ENCODE results near the gene CD79A. TPM values are rescaled to one million over a fixed set of nuclear protein-coding genes. Genes with fewer than 3 reads are reported as not detected.

Gene CD79A
- total RNA-seq, 2 experiments from 2014 or later: 28.0 to 29.8 TPM

DNA sequence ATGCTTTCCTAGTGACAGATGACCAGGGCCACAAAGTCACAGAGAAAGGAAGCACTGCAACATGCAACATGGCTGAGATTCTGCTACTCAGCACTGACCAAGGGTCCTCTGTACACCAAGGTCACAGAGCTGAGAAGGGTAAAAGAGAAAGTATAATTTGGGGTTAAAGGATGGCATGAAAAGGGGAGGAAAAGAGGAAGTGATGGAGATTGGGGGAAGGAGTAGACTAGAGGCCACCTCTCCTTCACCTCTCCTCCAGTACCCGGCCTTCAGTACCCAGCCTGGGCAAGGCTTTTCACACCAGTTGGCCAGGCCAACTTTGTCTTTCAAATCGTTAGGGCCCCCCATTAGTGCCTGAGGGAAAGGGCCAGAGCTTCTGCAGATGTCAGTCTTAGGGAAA is 23.3 kb upstream of the CD79A start:
- peaks cover 18% of the 10 kb centered on the region for H3K27me3 Mint-ChIP-seq
- H3K4me3 Mint-ChIP-seq: no peak overlapping the region
- H3K4me1 Mint-ChIP-seq: peaks cover 2% of the 10 kb centered on the region
- POLR2A ChIA-PET: interaction anchor here (1.6 kb wide), 1 partner anchor 33 kb away, joined by 4 read pairs; no protein-coding TSS in a partner anchor
- H3K9me3 Mint-ChIP-seq: no peaks in the 10 kb centered on the region
- DNase-seq (no peak), ATAC-seq (ENCODE audit: low read depth) (no peak)
- H3K36me3 Mint-ChIP-seq: no peaks in the 10 kb centered on the region
- H3K27ac Mint-ChIP-seq: no peak overlapping the region

DNA sequence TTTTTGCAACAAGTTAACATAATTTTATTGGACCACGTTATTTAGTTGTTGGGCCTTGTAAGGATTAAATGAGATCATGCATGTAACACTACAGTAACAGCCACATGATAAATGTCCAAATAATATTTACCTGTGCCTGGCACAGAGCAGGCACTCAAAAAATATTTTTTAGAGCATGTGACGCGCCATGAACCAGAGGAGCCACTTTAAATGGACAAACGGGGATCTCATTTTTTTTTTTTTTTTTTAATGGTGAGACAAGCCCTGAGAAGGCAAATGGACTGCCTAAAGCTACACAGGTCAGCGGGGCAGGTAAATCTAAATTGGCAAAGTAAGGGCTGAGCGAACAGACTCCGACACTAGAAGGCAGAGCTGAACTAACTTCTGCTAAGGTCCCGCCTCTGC is 17.9 kb upstream of the CD79A start:
- ATAC-seq (ENCODE audit: low read depth): no peak

DNA sequence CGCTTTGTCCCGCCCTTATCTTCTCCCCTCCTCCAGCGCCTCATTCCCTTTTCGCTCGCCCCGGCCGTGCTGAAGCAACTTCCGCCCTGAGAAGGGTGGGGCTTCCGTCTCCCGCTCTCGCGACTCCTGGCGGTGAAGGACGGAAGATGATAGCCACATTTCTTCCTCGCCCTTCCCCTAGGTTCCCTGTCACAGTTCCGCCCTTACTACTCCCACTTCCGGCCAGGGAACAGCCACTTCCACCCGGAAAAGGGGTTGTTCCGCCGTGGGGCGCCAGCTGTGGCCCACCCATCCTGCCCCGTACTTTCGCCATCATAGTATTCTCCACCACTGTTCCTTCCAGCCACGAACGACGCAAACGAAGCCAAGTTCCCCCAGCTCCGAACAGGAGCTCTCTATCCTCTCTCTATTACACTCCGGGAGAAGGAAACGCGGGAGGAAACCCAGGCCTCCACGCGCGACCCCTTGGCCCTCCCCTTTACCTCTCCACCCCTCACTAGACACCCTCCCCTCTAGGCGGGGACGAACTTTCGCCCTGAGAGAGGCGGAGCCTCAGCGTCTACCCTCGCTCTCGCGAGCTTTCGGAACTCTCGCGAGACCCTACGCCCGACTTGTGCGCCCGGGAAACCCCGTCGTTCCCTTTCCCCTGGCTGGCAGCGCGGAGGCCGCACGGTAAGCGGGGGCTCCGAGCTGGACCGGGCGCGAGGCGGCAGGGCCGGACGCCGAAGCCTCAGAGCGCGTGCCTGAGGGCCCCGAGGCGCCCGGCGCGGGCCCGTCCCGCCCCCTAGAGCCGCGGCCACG is 17.3 kb upstream of the CD79A start, which contains the start of gene RPS19:
TSS of gene RPS19 (plus strand) at position 638 of the 801 bp plus-strand sequence. CDS start 520 bp downstream, outside the sequence.
- POLR2A ChIA-PET: interaction anchor here (0.5 to 4.1 kb wide), 14 partner anchors 9 to 717 kb away, joined by 3 to 112 read pairs (median 5); partner anchors contain the start of genes ARHGEF1, CD79A and RABAC1
- peaks cover 41% of the 10 kb centered on the region for H3K4me1 Mint-ChIP-seq

More for the DNA sequence above, 17.9 kb upstream of the CD79A start:
- peaks cover 32% of the 10 kb centered on the region for H3K36me3 Mint-ChIP-seq
- H3K9me3 Mint-ChIP-seq: no peaks in the 10 kb centered on the region
- peak overlapping the region; percentile 89 for H3K27ac Mint-ChIP-seq
- POLR2A ChIA-PET: interaction anchor here (0.5 to 4.1 kb wide), 10 partner anchors 8 to 716 kb away, joined by 3 to 112 read pairs (median 6); partner anchors contain the start of genes ARHGEF1, CD79A and RABAC1
- H3K4me1 Mint-ChIP-seq: peaks cover 35% of the 10 kb centered on the region
- no peak for DNase-seq
- H3K4me3 Mint-ChIP-seq: peak overlapping the region; percentile 85
- H3K27me3 Mint-ChIP-seq: peaks cover 4% of the 10 kb centered on the region

DNA sequence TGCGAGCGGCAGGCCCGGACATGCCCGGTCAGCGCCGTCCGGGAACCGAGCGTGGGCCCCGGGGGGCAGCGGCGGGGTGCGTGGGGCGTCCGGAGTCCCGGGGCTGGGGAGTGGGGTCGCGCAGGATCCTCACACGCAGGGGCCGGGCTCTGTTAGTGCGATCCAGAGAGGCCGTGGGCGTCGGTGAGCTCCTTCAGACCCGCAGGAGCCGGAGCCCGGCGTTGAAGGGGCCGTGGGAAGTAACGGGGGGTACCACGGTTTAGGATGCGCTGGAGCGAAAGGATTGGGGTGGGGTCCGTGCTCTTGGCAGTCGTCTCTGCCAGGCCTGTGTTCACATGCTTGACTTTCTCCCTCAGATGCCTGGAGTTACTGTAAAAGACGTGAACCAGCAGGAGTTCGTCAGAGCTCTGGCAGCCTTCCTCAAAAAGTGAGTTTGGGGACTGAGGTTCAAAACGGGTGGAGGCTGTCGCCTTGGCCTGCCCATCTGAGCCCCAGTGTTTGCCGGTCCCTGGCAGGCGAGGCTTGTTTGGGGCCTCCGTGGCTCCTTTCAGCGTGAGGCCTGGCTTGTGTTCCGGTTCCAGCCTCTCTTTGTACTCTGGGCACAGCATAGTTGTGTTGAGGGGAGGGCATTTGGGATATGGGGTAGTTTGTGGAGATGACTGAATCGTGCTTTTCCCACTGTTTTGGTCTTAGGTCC is 16.5 kb upstream of the CD79A start:
- POLR2A ChIA-PET: interaction anchor here (0.6 to 4.1 kb wide), 11 partner anchors 9 to 259 kb away, joined by 3 to 112 read pairs (median 6); partner anchors contain the start of genes ARHGEF1, CD79A and RABAC1
- Mint-ChIP-seq H3K27me3 (no peaks in the 10 kb centered on the region), H3K4me3 (peak overlapping the region; percentile 85), H3K27ac (peak overlapping the region; percentile 82), H3K4me1 (peaks cover 44% of the 10 kb centered on the region), H3K36me3 (peaks cover 41% of the 10 kb centered on the region), H3K9me3 (no peaks in the 10 kb centered on the region)
- ATAC-seq (ENCODE audit: low read depth) (no peak), DNase-seq (no peak)

More for the DNA sequence above, 17.3 kb upstream of the CD79A start, which contains the start of gene RPS19:
- Mint-ChIP-seq H3K4me3 (peak within 1 kb of the TSS; percentile 85), H3K9me3 (no peaks in the 10 kb centered on the region), H3K27me3 (no peaks in the 10 kb centered on the region), H3K36me3 (peaks cover 38% of the 10 kb centered on the region), H3K27ac (peak within 1 kb of the TSS; percentile 89)
- ATAC-seq (ENCODE audit: low read depth) (peak; percentile 83), DNase-seq (peak; percentile 97)

DNA sequence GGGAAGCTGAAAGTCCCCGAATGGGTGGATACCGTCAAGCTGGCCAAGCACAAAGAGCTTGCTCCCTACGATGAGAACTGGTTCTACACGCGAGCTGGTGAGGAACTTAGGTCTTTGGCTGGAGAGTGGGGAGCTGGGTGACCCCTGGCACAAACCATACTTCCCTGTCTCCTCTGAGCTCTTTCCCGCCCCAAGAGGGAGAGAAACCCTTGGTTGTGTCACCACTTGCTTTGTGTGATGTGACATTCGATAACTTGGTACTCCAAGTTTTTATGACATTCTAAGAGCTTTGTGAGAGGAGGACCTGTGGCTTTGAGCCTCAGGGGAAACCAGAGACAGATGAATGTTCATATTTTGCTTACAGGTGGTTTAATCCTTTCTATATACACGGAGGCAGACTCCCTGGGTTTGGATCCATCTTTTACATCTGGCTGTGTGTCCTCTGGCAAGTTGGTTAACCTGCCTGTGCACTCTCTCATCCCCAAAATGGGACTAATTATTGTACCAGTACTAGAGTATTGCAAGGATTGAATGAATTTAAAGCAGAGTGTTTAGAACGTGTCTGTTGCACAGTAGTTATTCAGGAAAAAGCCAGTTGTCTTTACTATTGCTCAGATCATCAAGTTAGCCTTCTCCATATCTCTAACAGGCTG is 15.8 kb upstream of the CD79A start:
- H3K4me1 Mint-ChIP-seq: peaks cover 45% of the 10 kb centered on the region
- H3K36me3 Mint-ChIP-seq: peaks cover 41% of the 10 kb centered on the region
- H3K27ac Mint-ChIP-seq: peak overlapping the region; percentile 82
- POLR2A ChIA-PET: interaction anchor here (0.9 to 4.1 kb wide), 7 partner anchors 10 to 97 kb away, joined by 3 to 112 read pairs (median 25); partner anchors contain the start of genes ARHGEF1, CD79A and RABAC1
- no peak for DNase-seq
- no peak for ATAC-seq (ENCODE audit: low read depth)
- H3K27me3 Mint-ChIP-seq: no peaks in the 10 kb centered on the region
- H3K4me3 Mint-ChIP-seq: peak overlapping the region; percentile 85
- H3K9me3 Mint-ChIP-seq: no peaks in the 10 kb centered on the region

DNA sequence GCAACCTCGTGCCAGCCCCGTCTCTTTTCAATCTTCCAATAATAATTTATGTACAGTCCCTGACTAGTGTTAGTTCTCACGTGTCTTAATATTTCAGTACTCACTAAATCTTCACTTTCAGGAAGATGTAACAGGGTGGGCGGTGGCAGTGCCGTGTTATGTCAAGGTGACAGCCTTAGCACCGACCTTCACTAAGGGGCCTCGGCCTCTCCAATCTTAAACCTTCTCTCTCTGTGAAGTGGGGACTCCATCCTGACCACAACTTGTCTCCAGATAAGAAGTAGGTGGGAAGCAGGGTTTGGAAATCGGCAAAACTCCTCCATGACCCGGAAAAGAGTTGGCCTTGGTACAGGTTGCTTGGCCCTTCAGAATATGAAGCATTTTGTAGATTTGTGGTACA is 15.2 kb upstream of the CD79A start:
- Mint-ChIP-seq H3K27ac (peak overlapping the region; percentile 82), H3K36me3 (peaks cover 41% of the 10 kb centered on the region), H3K9me3 (no peaks in the 10 kb centered on the region), H3K27me3 (no peaks in the 10 kb centered on the region), H3K4me1 (peaks cover 47% of the 10 kb centered on the region), H3K4me3 (peak overlapping the region; percentile 85)
- DNase-seq: no peak
- POLR2A ChIA-PET: interaction anchor here (0.7 to 4.1 kb wide), 11 partner anchors 11 to 96 kb away, joined by 3 to 106 read pairs (median 8); partner anchors contain the start of genes ARHGEF1, CD79A and RABAC1
- ATAC-seq (ENCODE audit: low read depth): no peak

DNA sequence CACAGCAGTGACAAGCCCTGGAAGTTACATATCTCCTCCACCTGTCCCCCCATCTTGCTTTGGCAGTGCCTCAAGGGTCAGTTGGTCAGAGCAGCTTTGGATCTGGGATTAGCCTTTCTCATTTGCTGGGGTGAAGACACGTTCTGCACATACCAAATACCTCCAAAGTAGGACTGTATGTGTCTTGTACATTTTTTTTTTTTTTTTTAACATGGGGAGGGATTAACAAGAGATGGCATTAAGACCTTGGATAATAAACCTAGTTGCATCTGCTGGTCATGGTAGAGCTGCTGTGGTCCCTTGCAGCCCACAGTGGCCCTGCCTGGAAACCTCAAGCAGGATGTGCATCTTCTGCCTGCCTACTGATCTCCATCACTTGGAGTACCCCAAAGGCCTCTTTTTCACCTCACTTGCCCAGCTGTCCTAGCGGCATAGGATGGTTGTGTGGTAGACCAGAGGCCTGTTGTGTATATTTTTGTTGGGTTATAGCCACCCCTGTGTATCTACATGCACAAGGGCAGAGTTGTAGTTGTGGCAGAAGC is 14.6 kb upstream of the CD79A start:
- DNase-seq (no peak), ATAC-seq (ENCODE audit: low read depth) (no peak)
- Mint-ChIP-seq H3K9me3 (no peaks in the 10 kb centered on the region), H3K27ac (peak overlapping the region; percentile 82), H3K36me3 (peaks cover 41% of the 10 kb centered on the region), H3K4me1 (peaks cover 47% of the 10 kb centered on the region), H3K4me3 (peak overlapping the region; percentile 85), H3K27me3 (no peaks in the 10 kb centered on the region)
- POLR2A ChIA-PET: interaction anchor here (0.7 to 4.1 kb wide), 11 partner anchors 11 to 96 kb away, joined by 3 to 34 read pairs (median 4); partner anchors contain the start of genes ARHGEF1 and RABAC1

DNA sequence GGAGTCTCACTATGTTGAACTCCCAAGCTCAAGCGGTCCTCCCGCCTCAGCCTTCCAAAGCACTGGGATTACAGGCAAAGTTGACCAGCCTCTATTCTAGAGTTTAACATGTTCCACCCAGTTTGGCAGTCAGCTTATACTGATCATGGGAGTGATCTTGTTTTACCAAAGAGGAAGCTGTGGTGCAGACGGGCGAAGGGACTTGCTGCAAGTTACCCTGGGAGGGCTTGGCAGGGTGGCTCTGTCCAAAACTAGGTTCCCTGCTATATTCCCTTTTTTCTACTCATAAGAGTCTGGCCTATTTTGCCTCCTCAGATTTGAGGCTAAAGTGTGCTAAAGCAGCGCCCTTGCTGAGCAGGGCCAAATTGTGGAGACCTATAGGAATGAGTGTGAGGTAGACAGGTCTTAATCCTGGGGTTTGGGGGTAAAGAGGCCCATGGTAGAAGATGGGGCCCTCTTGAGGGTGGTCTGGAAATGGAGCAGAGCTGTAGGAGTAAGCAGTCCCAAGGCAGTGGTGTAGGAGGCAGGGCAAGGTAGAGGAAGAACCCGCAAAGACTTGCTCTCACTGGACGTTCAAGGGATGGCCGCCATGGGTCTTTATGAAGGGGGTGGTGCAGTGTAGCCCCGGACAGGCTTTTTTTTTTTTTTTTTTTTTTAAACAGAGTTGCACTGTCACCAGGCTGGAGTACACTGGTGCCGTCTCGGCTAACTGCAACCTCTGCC is 13.7 kb upstream of the CD79A start:
- Mint-ChIP-seq H3K9me3 (no peaks in the 10 kb centered on the region), H3K27me3 (no peaks in the 10 kb centered on the region)

DNA sequence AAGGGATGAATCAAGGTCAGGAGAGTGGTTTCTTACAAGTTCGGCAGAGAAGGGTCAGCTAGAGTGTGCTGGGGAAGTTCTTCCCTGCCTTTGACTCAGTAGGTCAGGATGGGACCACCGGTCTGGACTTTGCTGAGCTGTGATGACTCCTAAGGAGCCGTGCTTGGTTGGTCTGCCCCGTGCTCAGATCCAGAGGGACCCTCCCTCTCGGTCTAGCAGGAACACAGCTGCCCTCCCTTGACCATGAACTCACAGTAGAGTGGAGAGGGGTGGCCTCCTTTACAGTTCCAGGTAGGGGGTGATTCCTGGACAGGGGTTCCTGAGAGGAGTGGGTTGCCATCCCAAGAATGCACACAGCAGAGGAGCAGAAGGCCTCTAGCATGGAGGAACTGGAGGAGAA is 12.7 kb upstream of the CD79A start:
- Mint-ChIP-seq H3K27ac (peak overlapping the region; percentile 87), H3K9me3 (no peaks in the 10 kb centered on the region), H3K4me3 (peak overlapping the region; percentile 52), H3K36me3 (peaks cover 48% of the 10 kb centered on the region), H3K4me1 (peaks cover 58% of the 10 kb centered on the region), H3K27me3 (no peaks in the 10 kb centered on the region)
- POLR2A ChIA-PET: interaction anchor here (1.0 to 4.1 kb wide), 6 partner anchors 9 to 95 kb away, joined by 3 to 34 read pairs (median 6); partner anchors contain the start of genes ARHGEF1 and RABAC1
- DNase-seq: no peak
- no peak for ATAC-seq (ENCODE audit: low read depth)

More for the DNA sequence above, 13.7 kb upstream of the CD79A start:
- H3K36me3 Mint-ChIP-seq: peaks cover 46% of the 10 kb centered on the region
- peak overlapping the region; percentile 85 for H3K4me3 Mint-ChIP-seq
- peaks cover 55% of the 10 kb centered on the region for H3K4me1 Mint-ChIP-seq
- H3K27ac Mint-ChIP-seq: peak overlapping the region; percentile 82
- ATAC-seq (ENCODE audit: low read depth): no peak
- DNase-seq: no peak
- POLR2A ChIA-PET: interaction anchor here (0.7 to 4.1 kb wide), 13 partner anchors 10 to 96 kb away, joined by 3 to 34 read pairs (median 4); partner anchors contain the start of genes ARHGEF1 and RABAC1

DNA sequence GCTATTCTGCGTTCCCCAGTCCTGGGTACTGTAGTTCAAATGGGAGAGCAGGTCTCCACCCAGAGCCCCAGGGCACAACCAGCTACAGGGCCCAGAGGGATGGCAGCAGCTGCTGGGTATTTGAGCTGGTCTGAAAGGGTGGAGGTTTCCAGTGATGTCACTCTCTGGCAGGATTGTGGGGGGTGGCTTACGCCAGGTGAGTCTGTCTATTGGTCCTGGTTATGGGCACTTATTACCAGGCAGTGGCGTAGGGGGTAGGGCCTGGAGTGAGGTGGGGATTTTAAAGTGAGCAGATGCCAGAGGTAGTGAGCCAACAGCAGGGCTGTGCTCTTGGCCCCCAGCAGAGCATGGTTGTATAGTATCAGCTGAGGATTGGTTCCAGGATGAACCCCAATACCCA is 10.8 kb upstream of the CD79A start:
- POLR2A ChIA-PET: no interaction called here
- Mint-ChIP-seq H3K36me3 (peaks cover 51% of the 10 kb centered on the region), H3K9me3 (no peaks in the 10 kb centered on the region), H3K4me3 (no peak overlapping the region), H3K27me3 (no peaks in the 10 kb centered on the region), H3K27ac (peak overlapping the region; percentile 68), H3K4me1 (peaks cover 68% of the 10 kb centered on the region)
- no peak for DNase-seq
- no peak for ATAC-seq (ENCODE audit: low read depth)

DNA sequence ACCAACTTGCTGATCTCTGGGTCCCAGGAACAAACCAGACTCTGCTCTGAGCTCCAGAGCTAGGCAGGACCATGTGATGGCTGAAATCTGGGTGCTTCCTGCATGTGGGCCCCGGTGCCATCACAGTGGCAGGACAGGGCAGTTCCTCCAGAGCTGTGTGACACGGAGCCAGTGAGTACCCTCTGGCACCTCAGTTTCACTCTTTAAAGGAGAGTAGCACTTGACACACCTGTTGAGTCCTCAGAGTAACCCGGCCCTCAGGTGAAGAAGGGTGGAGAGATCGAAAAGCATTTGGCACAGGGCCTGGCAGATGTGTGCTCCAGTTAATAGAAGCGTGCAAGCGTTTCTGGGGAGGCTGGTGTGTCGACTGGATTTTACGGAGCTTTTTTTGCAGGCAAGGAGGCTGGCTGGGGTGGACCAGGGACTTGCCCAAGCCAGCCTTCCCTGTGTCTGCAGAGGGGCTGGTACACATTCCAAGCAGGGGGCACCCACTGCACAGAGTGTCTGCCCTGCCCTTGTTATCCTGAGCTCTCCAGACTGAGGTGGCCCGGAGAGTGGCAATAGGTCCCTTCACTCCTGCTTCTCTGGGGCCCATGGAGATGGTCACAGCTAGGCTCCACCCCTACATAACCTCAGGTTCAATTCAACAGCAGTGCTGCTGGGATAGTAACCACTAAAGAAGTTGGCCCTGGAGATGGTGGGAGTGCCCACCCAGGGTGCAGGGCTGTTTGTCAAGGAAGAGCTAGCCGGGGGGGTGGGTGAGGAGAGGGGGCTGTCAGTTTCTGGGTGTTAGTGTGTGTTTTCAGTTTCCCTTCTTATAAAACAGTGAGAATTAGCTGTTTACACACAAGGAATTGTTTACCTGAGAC is 8.7 kb upstream of the CD79A start:
- POLR2A ChIA-PET: interaction anchor here (0.8 to 8.3 kb wide), 6 partner anchors 8 to 84 kb away, joined by 3 to 112 read pairs (median 4); partner anchors contain the start of genes ERFL and RPS19
- Mint-ChIP-seq H3K9me3 (no peaks in the 10 kb centered on the region), H3K4me1 (peaks cover 65% of the 10 kb centered on the region), H3K27me3 (no peaks in the 10 kb centered on the region), H3K27ac (peak overlapping the region; percentile 85), H3K4me3 (peak overlapping the region; percentile 33), H3K36me3 (peaks cover 37% of the 10 kb centered on the region)
- no peak for ATAC-seq (ENCODE audit: low read depth)
- no peak for DNase-seq
